ENCODE measurements around the gene ZNF454.

The ZNF454 gene

DNA sequence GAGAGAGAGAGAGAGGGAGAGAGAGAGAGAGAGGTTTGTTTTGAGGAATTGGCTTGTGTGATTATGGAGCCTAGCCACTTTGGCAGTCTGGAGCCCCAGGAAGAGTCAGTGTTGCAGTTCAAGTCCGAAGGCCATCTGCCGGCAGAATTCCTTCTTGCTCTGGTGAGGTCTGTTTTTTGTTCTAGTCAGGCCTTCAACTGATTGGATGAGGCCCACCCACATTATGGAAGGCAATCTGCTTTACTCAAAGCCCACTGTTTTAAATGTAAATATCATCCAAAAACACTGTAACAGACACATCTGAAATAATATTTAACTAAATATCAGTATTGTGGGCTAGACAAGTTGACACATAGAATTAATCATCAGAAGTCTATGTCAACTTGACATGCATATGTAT lies 65.6 kb downstream of the ZNF454 start:
- TF ChIP-seq, protein P1, sequence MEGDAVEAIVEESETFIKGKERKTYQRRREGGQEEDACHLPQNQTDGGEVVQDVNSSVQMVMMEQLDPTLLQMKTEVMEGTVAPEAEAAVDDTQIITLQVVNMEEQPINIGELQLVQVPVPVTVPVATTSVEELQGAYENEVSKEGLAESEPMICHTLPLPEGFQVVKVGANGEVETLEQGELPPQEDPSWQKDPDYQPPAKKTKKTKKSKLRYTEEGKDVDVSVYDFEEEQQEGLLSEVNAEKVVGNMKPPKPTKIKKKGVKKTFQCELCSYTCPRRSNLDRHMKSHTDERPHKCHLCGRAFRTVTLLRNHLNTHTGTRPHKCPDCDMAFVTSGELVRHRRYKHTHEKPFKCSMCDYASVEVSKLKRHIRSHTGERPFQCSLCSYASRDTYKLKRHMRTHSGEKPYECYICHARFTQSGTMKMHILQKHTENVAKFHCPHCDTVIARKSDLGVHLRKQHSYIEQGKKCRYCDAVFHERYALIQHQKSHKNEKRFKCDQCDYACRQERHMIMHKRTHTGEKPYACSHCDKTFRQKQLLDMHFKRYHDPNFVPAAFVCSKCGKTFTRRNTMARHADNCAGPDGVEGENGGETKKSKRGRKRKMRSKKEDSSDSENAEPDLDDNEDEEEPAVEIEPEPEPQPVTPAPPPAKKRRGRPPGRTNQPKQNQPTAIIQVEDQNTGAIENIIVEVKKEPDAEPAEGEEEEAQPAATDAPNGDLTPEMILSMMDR (IDR thresholded peaks at IDR 0.05; ENCODE audit: low read length, missing control alignments) = no peak
- no peak for DNase-seq (ENCODE audit: low read depth)
- no peak overlapping the region for H3K4me3 ChIP-seq (replicated peaks; ENCODE audit: low read depth, low read length)

DNA sequence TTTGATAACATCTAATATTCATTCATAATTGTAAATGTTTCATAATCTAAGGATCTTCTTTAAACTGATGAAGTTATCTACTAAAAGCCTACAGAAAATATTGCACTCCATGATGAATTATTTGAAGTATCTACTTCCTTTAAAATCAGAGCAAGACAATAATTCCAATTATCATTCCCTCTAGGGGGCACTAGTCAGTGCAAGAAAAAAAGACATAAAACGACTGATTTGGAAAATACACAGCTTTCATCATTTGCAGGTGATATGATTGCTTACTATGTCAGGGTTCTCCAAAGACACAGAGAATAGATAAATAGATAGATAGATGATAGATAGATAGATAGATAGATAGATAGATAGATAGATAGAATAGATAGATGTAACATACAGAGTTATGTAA lies 67.7 kb downstream of the ZNF454 start:
- no peak overlapping the region for H3K4me3 ChIP-seq (replicated peaks; ENCODE audit: low read depth, low read length)
- TF ChIP-seq, protein P1 (IDR thresholded peaks at IDR 0.05; ENCODE audit: low read length, missing control alignments) = peak; percentile 28
- peak; percentile 10 for DNase-seq (ENCODE audit: low read depth)

All from fibroblast of pulmonary artery (primary cell).